ENCODE results near the gene EPHA2.
A peak's percentile ranks its signal among the peaks of the same experiment; 100 is the strongest.

Gene EPHA2

GRCh38 chr1:16145030-16145661, 10.7 kb downstream of the EPHA2 start:
- H3K9me3 ChIP-seq (ENCODE audit: low read depth, low read length), result no peaks in the 10 kb centered on the region
- no peak for DNase-seq (ENCODE audit: low read depth, low spot score)
- no peak overlapping the region for H3K4me3 ChIP-seq
- peaks cover 26% of the 10 kb centered on the region for H3K36me3 ChIP-seq (ENCODE audit: insufficient read depth, low read length)
- H3K27ac ChIP-seq, result no peak overlapping the region
- TF ChIP-seq POLR2AphosphoS5 (IDR thresholded peaks at IDR 0.05; ENCODE audit: borderline replicate concordance, low read depth, low read length) (no peak), EZH2 (IDR thresholded peaks at IDR 0.05) (no peak), FOXP2 (optimal IDR thresholded peaks at IDR 0.05; ENCODE audit: control extremely low read depth, extremely low read length, insufficient read depth) (no peak)
- H3K9ac ChIP-seq (ENCODE audit: insufficient read length), result no peak overlapping the region

GRCh38 chr1:16144325-16145029, 11.4 kb downstream of the EPHA2 start:
- no peak overlapping the region for H3K27ac ChIP-seq
- H3K9me3 ChIP-seq (ENCODE audit: low read depth, low read length), result no peaks in the 10 kb centered on the region
- TF ChIP-seq FOXP2 (optimal IDR thresholded peaks at IDR 0.05; ENCODE audit: control extremely low read depth, extremely low read length, insufficient read depth) (no peak), POLR2AphosphoS5 (IDR thresholded peaks at IDR 0.05; ENCODE audit: borderline replicate concordance, low read depth, low read length) (no peak), EZH2 (IDR thresholded peaks at IDR 0.05) (no peak)
- peaks cover 26% of the 10 kb centered on the region for H3K36me3 ChIP-seq (ENCODE audit: insufficient read depth, low read length)
- no peak overlapping the region for H3K9ac ChIP-seq (ENCODE audit: insufficient read length)
- DNase-seq (ENCODE audit: low read depth, low spot score), result no peak
- no peak overlapping the region for H3K4me3 ChIP-seq

- Histone ChIP-seq H3K36me3 (ENCODE audit: insufficient read depth, low read length) (peaks cover 21% of the 10 kb centered on the region), H3K9ac (ENCODE audit: insufficient read length) (no peak overlapping the region), H3K9me3 (ENCODE audit: low read depth, low read length) (no peaks in the 10 kb centered on the region), H3K27ac (no peak overlapping the region), H3K4me3 (no peak overlapping the region)
- DNase-seq (ENCODE audit: low read depth, low spot score), result no peak
- TF ChIP-seq POLR2AphosphoS5 (IDR thresholded peaks at IDR 0.05; ENCODE audit: borderline replicate concordance, low read depth, low read length) (no peak), FOXP2 (optimal IDR thresholded peaks at IDR 0.05; ENCODE audit: control extremely low read depth, extremely low read length, insufficient read depth) (no peak), EZH2 (IDR thresholded peaks at IDR 0.05) (no peak)
These were observed 12.1 kb downstream of the EPHA2 start for GRCh38 chr1:16143566-16144324.

GRCh38 chr1:16143005-16143565, 12.8 kb downstream of the EPHA2 start:
- TF ChIP-seq FOXP2 (optimal IDR thresholded peaks at IDR 0.05; ENCODE audit: control extremely low read depth, extremely low read length, insufficient read depth) (no peak), POLR2AphosphoS5 (IDR thresholded peaks at IDR 0.05; ENCODE audit: borderline replicate concordance, low read depth, low read length) (no peak), EZH2 (IDR thresholded peaks at IDR 0.05) (no peak)
- Histone ChIP-seq H3K4me3 (no peak overlapping the region), H3K9me3 (ENCODE audit: low read depth, low read length) (no peaks in the 10 kb centered on the region), H3K27ac (no peak overlapping the region), H3K9ac (ENCODE audit: insufficient read length) (no peak overlapping the region), H3K36me3 (ENCODE audit: insufficient read depth, low read length) (peaks cover 15% of the 10 kb centered on the region)
- DNase-seq (ENCODE audit: low read depth, low spot score), result no peak

GRCh38 chr1:16142383-16142995, 13.4 kb downstream of the EPHA2 start:
- TF ChIP-seq FOXP2 (optimal IDR thresholded peaks at IDR 0.05; ENCODE audit: control extremely low read depth, extremely low read length, insufficient read depth) (no peak), EZH2 (IDR thresholded peaks at IDR 0.05) (no peak), POLR2AphosphoS5 (IDR thresholded peaks at IDR 0.05; ENCODE audit: borderline replicate concordance, low read depth, low read length) (no peak)
- H3K4me3 ChIP-seq, result no peak overlapping the region
- no peak overlapping the region for H3K9ac ChIP-seq (ENCODE audit: insufficient read length)
- peak overlapping the region; percentile 73; the same call in 1 of the 2 replicates for H3K27ac ChIP-seq
- no peaks in the 10 kb centered on the region for H3K9me3 ChIP-seq (ENCODE audit: low read depth, low read length)
- peaks cover 15% of the 10 kb centered on the region for H3K36me3 ChIP-seq (ENCODE audit: insufficient read depth, low read length)
- no peak for DNase-seq (ENCODE audit: low read depth, low spot score)

- no peak for DNase-seq (ENCODE audit: low read depth, low spot score)
- peak overlapping the region; percentile 73 for H3K27ac ChIP-seq
- TF ChIP-seq EZH2 (IDR thresholded peaks at IDR 0.05) (no peak), FOXP2 (optimal IDR thresholded peaks at IDR 0.05; ENCODE audit: control extremely low read depth, extremely low read length, insufficient read depth) (no peak), POLR2AphosphoS5 (IDR thresholded peaks at IDR 0.05; ENCODE audit: borderline replicate concordance, low read depth, low read length) (no peak)
- H3K9ac ChIP-seq (ENCODE audit: insufficient read length), result no peak overlapping the region
- H3K4me3 ChIP-seq, result peak overlapping the region; percentile 30
- H3K36me3 ChIP-seq (ENCODE audit: insufficient read depth, low read length), result peaks cover 9% of the 10 kb centered on the region; the same call in 1 of the 2 replicates
- H3K9me3 ChIP-seq (ENCODE audit: low read depth, low read length), result no peaks in the 10 kb centered on the region
These were observed 14.1 kb downstream of the EPHA2 start for GRCh38 chr1:16141573-16142336.

- no peak overlapping the region for H3K27ac ChIP-seq
- H3K36me3 ChIP-seq (ENCODE audit: insufficient read depth, low read length), result peaks cover 11% of the 10 kb centered on the region; the same call in 1 of the 2 replicates
- H3K9ac ChIP-seq (ENCODE audit: insufficient read length), result no peak overlapping the region
- no peak overlapping the region for H3K4me3 ChIP-seq
- DNase-seq (ENCODE audit: low read depth, low spot score), result no peak
- no peaks in the 10 kb centered on the region for H3K9me3 ChIP-seq (ENCODE audit: low read depth, low read length)
- no peak for TF ChIP-seq POLR2AphosphoS5 (IDR thresholded peaks at IDR 0.05; ENCODE audit: borderline replicate concordance, low read depth, low read length)
- no peak for TF ChIP-seq FOXP2 (optimal IDR thresholded peaks at IDR 0.05; ENCODE audit: control extremely low read depth, extremely low read length, insufficient read depth)
- no peak for TF ChIP-seq EZH2 (IDR thresholded peaks at IDR 0.05)
These were observed 15.7 kb downstream of the EPHA2 start for GRCh38 chr1:16140068-16140596.
